HepG2 (cell line): ENCODE data around the gene FSHR.

Experiments used
- CREM ChIP-seq, 2 experiments: sonication (generic) in 1 of 2; formaldehyde crosslinking in 1 of 2; IDR thresholded peaks; 2 replicates each; pipeline versions ENCODE4 v1.4.0 to v1.6.1; 2016 to 2020; ENCODE audit warnings: antibody characterized with exemption in 1 of 2, mild to moderate bottlenecking in 1 of 2, missing genetic modification reagents in 1 of 2
- EZH2 ChIP-seq: conservative IDR thresholded peaks from 2 replicates; pipeline ENCODE4 v1.6.1; 2012; ENCODE audit warnings: mild to moderate bottlenecking, low read depth, low read length, moderate library complexity
- XRCC5 ChIP-seq: fragments of 200-400 bp; formaldehyde crosslinking; optimal IDR thresholded peaks from 2 replicates; pipeline ENCODE3; 2017; ENCODE audit warnings: mild to moderate bottlenecking, low read length
- ZBTB7B ChIP-seq: sonication (generic); formaldehyde crosslinking; IDR thresholded peaks from 2 replicates; pipeline ENCODE4 v1.4.0; 2020; ENCODE audit warnings: missing genetic modification reagents
- ZNF234 ChIP-seq: sonication (generic); formaldehyde crosslinking; conservative IDR thresholded peaks from 2 replicates; pipeline ENCODE4 v1.5.1; 2020; ENCODE audit warnings: mild to moderate bottlenecking, missing genetic modification reagents
- ZNF747 ChIP-seq: sonication (generic); formaldehyde crosslinking; IDR thresholded peaks from 2 replicates; pipeline ENCODE4 v1.8.1; 2023; ENCODE audit warnings: missing genetic modification reagents, mild to moderate bottlenecking, borderline replicate concordance
- ZNF790 ChIP-seq: sonication (generic); formaldehyde crosslinking; IDR thresholded peaks from 2 replicates; pipeline ENCODE4 v1.8.0; 2022; ENCODE audit warnings: missing genetic modification reagents, mild to moderate bottlenecking, borderline replicate concordance
- TF ChIP-seq, protein P1 (sequence below), 2 experiments: sonication (generic) in 1 of 2; formaldehyde crosslinking in 1 of 2; IDR thresholded peaks; 2 replicates each; pipeline versions ENCODE4 v1.5.1 to v1.6.1; 2011 to 2020; ENCODE audit warnings: borderline replicate concordance in 1 of 2, low read depth in 1 of 2, low read length in 1 of 2, mild to moderate bottlenecking in 1 of 2, missing genetic modification reagents in 1 of 2, moderate library complexity in 1 of 2
- TF ChIP-seq, protein P2 (sequence below): IDR thresholded peaks from 2 replicates; pipeline ENCODE4 v1.6.1; 2012; ENCODE audit warnings: low read length, improper control_type of control experiment
- TF ChIP-seq, protein P3 (sequence below): sonication (generic); formaldehyde crosslinking; conservative IDR thresholded peaks from 2 replicates; pipeline ENCODE4 v1.8.1; 2023; ENCODE audit warnings: missing genetic modification reagents

DNA sequence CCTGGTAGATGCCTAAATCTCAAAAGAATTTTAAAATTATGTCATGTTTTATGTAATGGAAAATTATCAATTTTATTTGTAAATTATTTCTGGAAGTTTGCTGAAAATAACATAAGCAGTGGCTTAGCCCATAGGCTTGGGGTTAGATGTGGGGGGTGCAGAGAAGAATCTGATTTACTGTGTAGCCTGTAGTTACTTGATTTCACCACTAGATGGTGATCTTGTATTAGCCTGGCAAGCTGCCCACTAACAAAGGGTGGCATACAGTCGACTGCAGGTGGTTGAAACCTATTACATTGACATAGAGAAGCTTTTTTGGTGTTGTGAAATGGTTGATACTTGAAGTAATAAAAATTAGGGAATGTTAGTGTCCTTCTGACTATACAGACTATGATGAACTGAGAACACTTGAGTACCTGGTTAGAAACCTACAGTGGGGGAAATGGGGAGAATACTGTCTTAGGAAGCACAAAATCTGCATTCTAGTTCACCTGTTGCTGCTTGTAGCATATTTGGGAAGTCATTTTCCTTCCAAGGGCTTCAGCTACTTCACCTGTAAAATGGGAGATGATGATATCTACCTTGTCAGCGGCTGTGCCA, 207.8 kb downstream of the FSHR start:
- no peak for TF ChIP-seq ZNF747 (CRISPR knock-in tag)
- TF ChIP-seq, protein P1, sequence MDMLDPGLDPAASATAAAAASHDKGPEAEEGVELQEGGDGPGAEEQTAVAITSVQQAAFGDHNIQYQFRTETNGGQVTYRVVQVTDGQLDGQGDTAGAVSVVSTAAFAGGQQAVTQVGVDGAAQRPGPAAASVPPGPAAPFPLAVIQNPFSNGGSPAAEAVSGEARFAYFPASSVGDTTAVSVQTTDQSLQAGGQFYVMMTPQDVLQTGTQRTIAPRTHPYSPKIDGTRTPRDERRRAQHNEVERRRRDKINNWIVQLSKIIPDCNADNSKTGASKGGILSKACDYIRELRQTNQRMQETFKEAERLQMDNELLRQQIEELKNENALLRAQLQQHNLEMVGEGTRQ (IDR thresholded peaks at IDR 0.05; ENCODE audit: low read depth, low read length), result no peak
- TF ChIP-seq, protein P1 (CRISPR knock-in tag; IDR thresholded peaks at IDR 0.05; ENCODE audit: borderline replicate concordance), result no peak
- TF ChIP-seq XRCC5, result no peak
- TF ChIP-seq CREM (IDR thresholded peaks at IDR 0.05), result no peak
- no peak for TF ChIP-seq CREM (CRISPR knock-in tag; IDR thresholded peaks at IDR 0.05)
- no peak for TF ChIP-seq ZBTB7B (CRISPR knock-in tag)
- TF ChIP-seq, protein P2, sequence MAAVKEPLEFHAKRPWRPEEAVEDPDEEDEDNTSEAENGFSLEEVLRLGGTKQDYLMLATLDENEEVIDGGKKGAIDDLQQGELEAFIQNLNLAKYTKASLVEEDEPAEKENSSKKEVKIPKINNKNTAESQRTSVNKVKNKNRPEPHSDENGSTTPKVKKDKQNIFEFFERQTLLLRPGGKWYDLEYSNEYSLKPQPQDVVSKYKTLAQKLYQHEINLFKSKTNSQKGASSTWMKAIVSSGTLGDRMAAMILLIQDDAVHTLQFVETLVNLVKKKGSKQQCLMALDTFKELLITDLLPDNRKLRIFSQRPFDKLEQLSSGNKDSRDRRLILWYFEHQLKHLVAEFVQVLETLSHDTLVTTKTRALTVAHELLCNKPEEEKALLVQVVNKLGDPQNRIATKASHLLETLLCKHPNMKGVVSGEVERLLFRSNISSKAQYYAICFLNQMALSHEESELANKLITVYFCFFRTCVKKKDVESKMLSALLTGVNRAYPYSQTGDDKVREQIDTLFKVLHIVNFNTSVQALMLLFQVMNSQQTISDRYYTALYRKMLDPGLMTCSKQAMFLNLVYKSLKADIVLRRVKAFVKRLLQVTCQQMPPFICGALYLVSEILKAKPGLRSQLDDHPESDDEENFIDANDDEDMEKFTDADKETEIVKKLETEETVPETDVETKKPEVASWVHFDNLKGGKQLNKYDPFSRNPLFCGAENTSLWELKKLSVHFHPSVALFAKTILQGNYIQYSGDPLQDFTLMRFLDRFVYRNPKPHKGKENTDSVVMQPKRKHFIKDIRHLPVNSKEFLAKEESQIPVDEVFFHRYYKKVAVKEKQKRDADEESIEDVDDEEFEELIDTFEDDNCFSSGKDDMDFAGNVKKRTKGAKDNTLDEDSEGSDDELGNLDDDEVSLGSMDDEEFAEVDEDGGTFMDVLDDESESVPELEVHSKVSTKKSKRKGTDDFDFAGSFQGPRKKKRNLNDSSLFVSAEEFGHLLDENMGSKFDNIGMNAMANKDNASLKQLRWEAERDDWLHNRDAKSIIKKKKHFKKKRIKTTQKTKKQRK, result no peak
- TF ChIP-seq, protein P3, sequence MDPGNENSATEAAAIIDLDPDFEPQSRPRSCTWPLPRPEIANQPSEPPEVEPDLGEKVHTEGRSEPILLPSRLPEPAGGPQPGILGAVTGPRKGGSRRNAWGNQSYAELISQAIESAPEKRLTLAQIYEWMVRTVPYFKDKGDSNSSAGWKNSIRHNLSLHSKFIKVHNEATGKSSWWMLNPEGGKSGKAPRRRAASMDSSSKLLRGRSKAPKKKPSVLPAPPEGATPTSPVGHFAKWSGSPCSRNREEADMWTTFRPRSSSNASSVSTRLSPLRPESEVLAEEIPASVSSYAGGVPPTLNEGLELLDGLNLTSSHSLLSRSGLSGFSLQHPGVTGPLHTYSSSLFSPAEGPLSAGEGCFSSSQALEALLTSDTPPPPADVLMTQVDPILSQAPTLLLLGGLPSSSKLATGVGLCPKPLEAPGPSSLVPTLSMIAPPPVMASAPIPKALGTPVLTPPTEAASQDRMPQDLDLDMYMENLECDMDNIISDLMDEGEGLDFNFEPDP, result no peak
- no peak for TF ChIP-seq ZNF234 (CRISPR knock-in tag)
- no peak for TF ChIP-seq ZNF790 (CRISPR knock-in tag)
- no peak for TF ChIP-seq EZH2
